ENCODE data around the gene GPR153. TPM values are rescaled to one million over a fixed set of nuclear protein-coding genes. Genes with fewer than 3 reads are reported as not detected.

Gene GPR153
- total RNA-seq, 1 experiment from 2014 or later: 3.2 TPM

DNA sequence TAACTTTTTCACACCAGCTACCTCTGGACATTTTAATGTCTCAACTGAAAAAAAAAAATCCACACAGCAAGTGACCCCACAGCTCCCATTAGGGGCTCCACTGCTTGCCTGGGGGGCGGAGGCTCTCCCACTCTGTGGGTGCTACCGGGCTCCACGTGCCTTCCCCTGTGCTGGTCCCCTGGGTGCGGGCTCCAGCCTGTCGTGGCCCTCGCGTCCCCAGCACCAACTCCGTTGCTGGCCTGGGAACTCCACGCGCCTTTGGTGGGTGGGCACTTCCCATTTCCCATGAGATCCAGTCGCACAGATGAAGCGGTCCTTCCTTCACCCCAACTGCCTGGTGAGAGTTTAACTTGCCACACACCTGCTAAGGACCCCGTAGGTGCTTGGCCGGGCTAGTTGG, 27.1 kb upstream of the GPR153 start:
- peaks cover 26% of the 10 kb centered on the region for H3K36me3 Mint-ChIP-seq (ENCODE audit: insufficient read depth, unreplicated experiment)
- H3K4me1 Mint-ChIP-seq (ENCODE audit: low read depth, unreplicated experiment): no peaks in the 10 kb centered on the region
- DNase-seq: no peak
- TF ChIP-seq, protein P1, sequence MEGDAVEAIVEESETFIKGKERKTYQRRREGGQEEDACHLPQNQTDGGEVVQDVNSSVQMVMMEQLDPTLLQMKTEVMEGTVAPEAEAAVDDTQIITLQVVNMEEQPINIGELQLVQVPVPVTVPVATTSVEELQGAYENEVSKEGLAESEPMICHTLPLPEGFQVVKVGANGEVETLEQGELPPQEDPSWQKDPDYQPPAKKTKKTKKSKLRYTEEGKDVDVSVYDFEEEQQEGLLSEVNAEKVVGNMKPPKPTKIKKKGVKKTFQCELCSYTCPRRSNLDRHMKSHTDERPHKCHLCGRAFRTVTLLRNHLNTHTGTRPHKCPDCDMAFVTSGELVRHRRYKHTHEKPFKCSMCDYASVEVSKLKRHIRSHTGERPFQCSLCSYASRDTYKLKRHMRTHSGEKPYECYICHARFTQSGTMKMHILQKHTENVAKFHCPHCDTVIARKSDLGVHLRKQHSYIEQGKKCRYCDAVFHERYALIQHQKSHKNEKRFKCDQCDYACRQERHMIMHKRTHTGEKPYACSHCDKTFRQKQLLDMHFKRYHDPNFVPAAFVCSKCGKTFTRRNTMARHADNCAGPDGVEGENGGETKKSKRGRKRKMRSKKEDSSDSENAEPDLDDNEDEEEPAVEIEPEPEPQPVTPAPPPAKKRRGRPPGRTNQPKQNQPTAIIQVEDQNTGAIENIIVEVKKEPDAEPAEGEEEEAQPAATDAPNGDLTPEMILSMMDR (IDR thresholded peaks at IDR 0.05; ENCODE audit: insufficient read depth in 1 of 2, low read depth in 1 of 2, low read length in 1 of 2, severe bottlenecking in 1 of 2, unreplicated experiment in 1 of 2): no peak
- no TSS peak for BruUV-seq (replicated peaks)
- Histone ChIP-seq H3K4me1 (no peaks in the 10 kb centered on the region), H3K36me3 (ENCODE audit: control insufficient read depth, insufficient read depth, low read length) (no peaks in the 10 kb centered on the region; the same call in 1 of the 2 replicates), H3K4me3 (ENCODE audit: low read depth, low read length) (no peak overlapping the region), H3K9me3 (no peaks in the 10 kb centered on the region), H3K27me3 (replicated peaks; ENCODE audit: control insufficient read depth, insufficient read depth, low read length) (no peaks in the 10 kb centered on the region)
- H3K4me3 Mint-ChIP-seq (ENCODE audit: unreplicated experiment): no peak overlapping the region
- intact Hi-C loops (cut with micrococcal nuclease; ENCODE audit: unreplicated experiment): no loop called here
- H3K27me3 Mint-ChIP-seq (ENCODE audit: insufficient read depth, unreplicated experiment): no peaks in the 10 kb centered on the region
- ChIA-PET CTCF (no interaction called here), POLR2A (no interaction called here)
- H3K27ac Mint-ChIP-seq (ENCODE audit: unreplicated experiment): no peak overlapping the region
- H3K9me3 Mint-ChIP-seq (ENCODE audit: unreplicated experiment): no peaks in the 10 kb centered on the region

DNA sequence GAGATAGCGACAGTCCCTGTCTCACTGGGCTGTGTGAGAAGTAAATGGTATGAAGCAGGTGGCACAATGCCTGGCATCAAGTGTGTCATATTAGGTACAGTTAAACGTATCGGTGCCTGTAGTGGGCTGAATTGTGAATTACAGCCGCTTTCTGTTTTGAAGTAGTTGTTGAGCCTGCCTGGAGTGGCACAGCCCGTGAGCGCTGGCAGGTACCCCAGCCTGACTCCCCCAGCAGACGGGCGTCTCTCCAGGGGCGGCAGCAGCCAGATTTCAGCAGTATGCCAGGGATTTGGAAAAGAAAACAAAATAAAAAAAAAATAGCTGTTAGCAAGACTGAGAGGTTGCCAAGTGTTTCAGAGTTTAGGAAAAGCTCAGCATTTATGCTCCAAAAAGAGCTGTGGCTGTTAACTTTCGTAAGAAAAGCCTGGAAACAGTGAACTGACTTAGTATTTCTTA, 26.6 kb upstream of the GPR153 start:
- DNase-seq: no peak
- CTCF ChIA-PET: no interaction called here
- Mint-ChIP-seq H3K4me1 (ENCODE audit: low read depth, unreplicated experiment) (no peaks in the 10 kb centered on the region), H3K36me3 (ENCODE audit: insufficient read depth, unreplicated experiment) (peaks cover 20% of the 10 kb centered on the region), H3K27ac (ENCODE audit: unreplicated experiment) (no peak overlapping the region), H3K27me3 (ENCODE audit: insufficient read depth, unreplicated experiment) (no peaks in the 10 kb centered on the region), H3K9me3 (ENCODE audit: unreplicated experiment) (no peaks in the 10 kb centered on the region), H3K4me3 (ENCODE audit: unreplicated experiment) (no peak overlapping the region)
- POLR2A ChIA-PET: no interaction called here
- BruUV-seq (replicated peaks): no TSS peak
- H3K27me3 ChIP-seq (replicated peaks; ENCODE audit: control insufficient read depth, insufficient read depth, low read length): no peaks in the 10 kb centered on the region
- H3K9me3 ChIP-seq: no peaks in the 10 kb centered on the region
- TF ChIP-seq, protein P1 (IDR thresholded peaks at IDR 0.05; ENCODE audit: insufficient read depth in 1 of 2, low read depth in 1 of 2, low read length in 1 of 2, severe bottlenecking in 1 of 2, unreplicated experiment in 1 of 2): no peak
- intact Hi-C loops (cut with micrococcal nuclease; ENCODE audit: unreplicated experiment): no loop called here
- H3K4me1 ChIP-seq: no peaks in the 10 kb centered on the region
- H3K36me3 ChIP-seq (ENCODE audit: control insufficient read depth, insufficient read depth, low read length): no peaks in the 10 kb centered on the region; the same call in 1 of the 2 replicates
- H3K4me3 ChIP-seq (ENCODE audit: low read depth, low read length): no peak overlapping the region

DNA sequence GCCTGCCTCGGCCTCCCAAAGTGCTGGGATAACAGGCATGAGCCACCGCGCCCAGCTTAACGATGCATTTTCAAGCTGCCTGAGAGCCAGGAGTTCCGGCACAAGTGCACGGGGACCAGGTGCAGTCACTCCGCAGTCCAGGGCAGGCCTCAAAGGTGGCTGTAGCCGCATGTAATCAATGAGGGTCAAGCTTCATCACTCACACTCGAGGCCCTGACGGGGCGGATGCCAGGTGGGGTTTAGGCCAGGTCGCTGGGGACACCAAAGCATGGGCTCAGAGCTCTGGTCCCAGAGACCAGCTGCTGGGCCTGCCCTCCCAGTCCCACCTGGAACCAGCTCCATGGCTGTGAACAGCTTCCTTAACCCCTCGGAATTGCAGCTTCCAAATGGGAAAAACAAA, 26.1 kb upstream of the GPR153 start:
- Mint-ChIP-seq H3K36me3 (ENCODE audit: insufficient read depth, unreplicated experiment) (peaks cover 19% of the 10 kb centered on the region), H3K4me1 (ENCODE audit: low read depth, unreplicated experiment) (no peaks in the 10 kb centered on the region), H3K27me3 (ENCODE audit: insufficient read depth, unreplicated experiment) (no peaks in the 10 kb centered on the region), H3K27ac (ENCODE audit: unreplicated experiment) (no peak overlapping the region), H3K9me3 (ENCODE audit: unreplicated experiment) (no peaks in the 10 kb centered on the region), H3K4me3 (ENCODE audit: unreplicated experiment) (no peak overlapping the region)
- Histone ChIP-seq H3K27me3 (replicated peaks; ENCODE audit: control insufficient read depth, insufficient read depth, low read length) (no peaks in the 10 kb centered on the region), H3K36me3 (ENCODE audit: control insufficient read depth, insufficient read depth, low read length) (no peaks in the 10 kb centered on the region; the same call in 1 of the 2 replicates), H3K9me3 (no peaks in the 10 kb centered on the region), H3K4me3 (ENCODE audit: low read depth, low read length) (no peak overlapping the region), H3K4me1 (no peaks in the 10 kb centered on the region)
- ChIA-PET CTCF (no interaction called here), POLR2A (no interaction called here)
- BruUV-seq (replicated peaks): no TSS peak
- intact Hi-C loops (cut with micrococcal nuclease; ENCODE audit: unreplicated experiment): no loop called here
- TF ChIP-seq, protein P1 (IDR thresholded peaks at IDR 0.05; ENCODE audit: insufficient read depth in 1 of 2, low read depth in 1 of 2, low read length in 1 of 2, severe bottlenecking in 1 of 2, unreplicated experiment in 1 of 2): no peak
- DNase-seq: no peak

All from Caco-2 (cell line).